Keratinocyte (primary cell): ENCODE measurements around the gene NAA35. TPM values are rescaled to one million over a fixed set of nuclear protein-coding genes. Genes with fewer than 3 reads are reported as not detected.

Source experiments
- DNase-seq: peaks from one replicate; pipeline ENCODE4 v3.0.0-alpha.2; 2011; ENCODE audit warnings: low read depth, missing footprints, low spot score
- FAIRE-seq: peaks from 2 replicates; lab custom pipeline; 2011; peaks lifted over from hg19 to GRCh38; lab: Jason Lieb, UNC
- H2AFZ ChIP-seq: 2 replicates; pipeline ENCODE4 v1.6.0; 2012; ENCODE audit warnings: low read length, control low read depth, inconsistent platforms; ENCODE audit not compliant: control insufficient read depth
- H3K27ac ChIP-seq: 2 replicates; pipeline ENCODE4 v1.5.1; 2011; ENCODE audit warnings: low read length; ENCODE audit not compliant: control insufficient read depth, insufficient read depth
- H3K27me3 ChIP-seq: 3 replicates; pipeline ENCODE4 v1.6.0; 2011; ENCODE audit warnings: low read length; ENCODE audit not compliant: control insufficient read depth, insufficient read depth; ENCODE audit errors: extremely low read depth
- H3K36me3 ChIP-seq, 2 experiments: 2 replicates in 1 of 2; 3 replicates in 1 of 2; pipeline ENCODE4 v1.5.1; 2011; ENCODE audit warnings: low read length in 2 of 2, mild to moderate bottlenecking in 1 of 2; ENCODE audit not compliant: control insufficient read depth in 2 of 2, insufficient read depth in 2 of 2; ENCODE audit errors: extremely low read depth in 1 of 2
- H3K4me1 ChIP-seq: 3 replicates; pipeline ENCODE4 v1.5.1; 2011; ENCODE audit warnings: low read length; ENCODE audit not compliant: control insufficient read depth, insufficient read depth; ENCODE audit errors: extremely low read depth
- H3K4me2 ChIP-seq: 3 replicates; pipeline ENCODE4 v1.6.0; 2011; ENCODE audit warnings: low read depth, low read length; ENCODE audit not compliant: control insufficient read depth, insufficient read depth; ENCODE audit errors: extremely low read depth
- H3K4me3 ChIP-seq, 3 experiments: fragments of 200-600 bp in 1 of 3; sonication (generic) in 1 of 3; 2 replicates in 2 of 3; 3 replicates in 1 of 3; pipeline ENCODE4 v1.5.1; 2011 to 2016; ENCODE audit warnings: low read length in 3 of 3, mild to moderate bottlenecking in 3 of 3, control low read depth in 2 of 3, inconsistent platforms in 1 of 3, low read depth in 1 of 3, mixed read lengths in 1 of 3, mixed run types in 1 of 3, moderate library complexity in 1 of 3; ENCODE audit not compliant: control insufficient read depth in 2 of 3, insufficient read depth in 2 of 3; ENCODE audit errors: extremely low read depth in 1 of 3
- H3K79me2 ChIP-seq: 2 replicates; pipeline ENCODE4 v1.6.0; 2012; ENCODE audit warnings: low read length; ENCODE audit not compliant: control insufficient read depth, insufficient read depth
- H3K9ac ChIP-seq: 3 replicates; pipeline ENCODE4 v1.6.0; 2011; ENCODE audit warnings: low read length; ENCODE audit not compliant: control insufficient read depth, insufficient read depth; ENCODE audit errors: extremely low read depth
- H3K9me1 ChIP-seq: 3 replicates; pipeline ENCODE4 v1.6.0; 2011; ENCODE audit warnings: low read length; ENCODE audit not compliant: control insufficient read depth, insufficient read depth; ENCODE audit errors: extremely low read depth
- H3K9me3 ChIP-seq: 2 replicates; pipeline ENCODE4 v1.5.1; 2012; ENCODE audit warnings: low read depth, low read length; ENCODE audit not compliant: control insufficient read depth
- H4K20me1 ChIP-seq: 3 replicates; pipeline ENCODE4 v1.6.0; 2011; ENCODE audit warnings: low read length; ENCODE audit not compliant: control insufficient read depth, insufficient read depth; ENCODE audit errors: extremely low read depth
- CTCF ChIP-seq, 3 experiments: IDR thresholded peaks in 1 of 3; conservative IDR thresholded peaks in 1 of 3; optimal IDR thresholded peaks in 1 of 3; 2 replicates in 2 of 3; 3 replicates in 1 of 3; pipeline versions ENCODE3 to v1.5.1; 2011; ENCODE audit warnings: low read length in 3 of 3, mild to moderate bottlenecking in 3 of 3, moderate library complexity in 2 of 3, control low read depth in 1 of 3, inconsistent platforms in 1 of 3; ENCODE audit not compliant: insufficient read depth in 2 of 3; ENCODE audit errors: extremely low read depth in 1 of 3
- EZH2 ChIP-seq: IDR thresholded peaks from one replicate; pipeline ENCODE4 v1.6.1; 2012; ENCODE audit warnings: inconsistent platforms, mild to moderate bottlenecking, low read length, moderate library complexity
- dilution Hi-C: fragments of 300-500 bp; cut with MboI; formaldehyde crosslinking; loops from one replicate; pipeline ENCODE4 v1.7.0; 2020; ENCODE audit warnings: low sequenced_read_pairs; ENCODE audit not compliant: extremely low pct_ligation_motif_present
- polyA plus RNA-seq, 5 experiments: library from polyadenylated mRNA; depleted of rRNA in 3 of 5; stranded (reverse) in 3 of 5; stranded (forward) in 1 of 5; unstranded in 1 of 5; fragments of >200 nt; gene quantifications; 1 replicate in 1 of 5; 2 replicates in 3 of 5; 3 replicates in 1 of 5; pipeline versions ENCODE4 v1.2.1 to v1.2.3, GENCODE V29; 2011 to 2012; ENCODE audit warnings: missing spikeins in 2 of 5, low read depth in 1 of 5, low replicate concordance in 1 of 5

The NAA35 gene
- polyA plus RNA-seq, 1 donor (not counting 4 experiments of a cell fraction or from before 2014, with no cell fraction given) = 33.8 TPM

- no peak overlapping the region for H2AFZ ChIP-seq
- H3K79me2 ChIP-seq = no peaks in the 10 kb centered on the region
- H3K9me3 ChIP-seq = no peaks in the 10 kb centered on the region
- H3K4me1 ChIP-seq = no peaks in the 10 kb centered on the region
- H3K27ac ChIP-seq = no peak overlapping the region
- no peak overlapping the region for H3K9ac ChIP-seq
- no peak overlapping the region for H3K4me2 ChIP-seq
- DNase-seq (no peak), FAIRE-seq (no peak)
- H4K20me1 ChIP-seq = no peaks in the 10 kb centered on the region
- dilution Hi-C loops = no loop called here
- H3K9me1 ChIP-seq = no peaks in the 10 kb centered on the region
- no peak overlapping the region for H3K4me3 ChIP-seq
- H3K36me3 ChIP-seq = peaks cover 3 to 20% of the 10 kb centered on the region in 2 experiments
- TF ChIP-seq EZH2 (no peak), CTCF (optimal IDR thresholded peaks at IDR 0.05 in 1 of 3, IDR thresholded peaks at IDR 0.05 in 1 of 3, conservative IDR thresholded peaks at IDR 0.05 in 1 of 3; ENCODE audit: extremely low read depth in 1 of 3, insufficient read depth in 2 of 3, low read length in 3 of 3) (no peak)
- H3K27me3 ChIP-seq = no peaks in the 10 kb centered on the region
These were observed 40.4 kb downstream of the NAA35 start for GRCh38 chr9:85981369-85981768.

GRCh38 chr9:85984457-85984856 is 43.5 kb downstream of the NAA35 start:
- TF ChIP-seq CTCF (optimal IDR thresholded peaks at IDR 0.05 in 1 of 3, IDR thresholded peaks at IDR 0.05 in 1 of 3, conservative IDR thresholded peaks at IDR 0.05 in 1 of 3; ENCODE audit: extremely low read depth in 1 of 3, insufficient read depth in 2 of 3, low read length in 3 of 3) (no peak), EZH2 (no peak)
- no peak overlapping the region for H3K27ac ChIP-seq
- DNase-seq = no peak

More at GRCh38 chr9:85984457-85984856, 43.5 kb downstream of the NAA35 start:
- H2AFZ ChIP-seq = no peak overlapping the region
- dilution Hi-C loops = no loop called here
- H3K4me2 ChIP-seq = no peak overlapping the region
- no peaks in the 10 kb centered on the region for H4K20me1 ChIP-seq
- no peaks in the 10 kb centered on the region for H3K4me1 ChIP-seq
- H3K9ac ChIP-seq = no peak overlapping the region
- H3K4me3 ChIP-seq = no peak overlapping the region
- no peaks in the 10 kb centered on the region for H3K9me1 ChIP-seq
- H3K27me3 ChIP-seq = no peaks in the 10 kb centered on the region
- H3K79me2 ChIP-seq = no peaks in the 10 kb centered on the region
- H3K36me3 ChIP-seq = peaks cover 1 to 10% of the 10 kb centered on the region in 2 experiments
- no peak for FAIRE-seq
- no peaks in the 10 kb centered on the region for H3K9me3 ChIP-seq
